ENCODE measurements around the gene HAUS2. TPM values are rescaled to one million over a fixed set of nuclear protein-coding genes. Genes with fewer than 3 reads are reported as not detected.

HAUS2 gene
- polyA plus RNA-seq, 1 donor = 14.5 TPM

- DNase-seq (ENCODE audit: low read depth) = no peak
Measured at GRCh38 chr15:42608110-42608531, 59.5 kb downstream of the HAUS2 start.

GRCh38 chr15:42608752-42609488 is 60.3 kb downstream of the HAUS2 start:
- no peak for DNase-seq (ENCODE audit: low read depth)

GRCh38 chr15:42611532-42611931 is 62.9 kb downstream of the HAUS2 start:
- DNase-seq (ENCODE audit: low read depth) = no peak

- DNase-seq (ENCODE audit: low read depth) = no peak
Measured at GRCh38 chr15:42612367-42612912, 63.8 kb downstream of the HAUS2 start.

GRCh38 chr15:42616107-42616506 is 67.5 kb downstream of the HAUS2 start:
- no peak for DNase-seq (ENCODE audit: low read depth)

Other genes starting within 250 kb of the HAUS2 start
- 495 TPM for gene CAPN3, start 189.3 kb upstream of the HAUS2 start, polyA plus RNA-seq (ENCODE audit: insufficient read length)
- gene ZNF106, start 57.7 kb upstream of the HAUS2 start, polyA plus RNA-seq (ENCODE audit: insufficient read length) = 239 TPM
- gene SNAP23, start 53.2 kb upstream of the HAUS2 start, polyA plus RNA-seq (ENCODE audit: insufficient read length) = 57.2 TPM
- 14.3 TPM for gene LRRC57, start within 50 bp of the HAUS2 start, polyA plus RNA-seq (ENCODE audit: insufficient read length)
- gene STARD9, start 26.8 kb downstream of the HAUS2 start, polyA plus RNA-seq (ENCODE audit: insufficient read length) = 18.3 TPM
- 16.0 TPM for gene CDAN1, start 188.3 kb downstream of the HAUS2 start, polyA plus RNA-seq (ENCODE audit: insufficient read length)